Endothelial cell of umbilical vein (primary cell): Measurements from ENCODE around the gene TRAPPC6A. TPM values are rescaled to one million over a fixed set of nuclear protein-coding genes. Genes with fewer than 3 reads are reported as not detected.

Experiments used
- BruUV-seq: library from RNA; stranded (reverse); fragments of 400-500 nt; replicated peaks from 2 replicates; lab custom pipeline; 2021; lab: Mats Ljungman, UMichigan
- CTCF ChIA-PET: fragments of 300-600, 350-600 bp; sonication (Branson Sonifier 250); formaldehyde crosslinking; loops from one replicate; lab custom pipeline; 2021; ENCODE audit warnings: antibody characterized with exemption, inconsistent platforms; lab: Charles Lee
- POLR2A ChIA-PET: fragments of 300-600, 350-600 bp; sonication (Branson Sonifier 250); formaldehyde crosslinking; loops from one replicate; lab custom pipeline; 2021; ENCODE audit warnings: antibody characterized with exemption, inconsistent platforms; lab: Charles Lee
- DNase-seq: peaks from one replicate; pipeline ENCODE4 v3.0.0-alpha.2; 2011; ENCODE audit warnings: low read depth, low spot score
- FAIRE-seq: peaks from 2 replicates; lab custom pipeline; 2011; peaks lifted over from hg19 to GRCh38; lab: Jason Lieb, UNC
- H2AFZ ChIP-seq: 2 replicates; pipeline ENCODE4 v1.6.0; 2012; ENCODE audit warnings: low read depth, low read length, control low read depth, inconsistent platforms
- H3K27ac ChIP-seq: 2 replicates; pipeline ENCODE4 v1.5.1; 2011; ENCODE audit warnings: low read depth, mild to moderate bottlenecking, control low read depth, low read length, moderate library complexity; ENCODE audit not compliant: insufficient read depth
- H3K27me3 ChIP-seq, 2 experiments: 2 replicates each; pipeline versions ENCODE4 v1.6.0 to v1.6.1; 2011; ENCODE audit warnings: low read length in 2 of 2, mixed read lengths in 1 of 2; ENCODE audit not compliant: control insufficient read depth in 2 of 2, insufficient read depth in 2 of 2
- H3K36me3 ChIP-seq, 2 experiments: 2 replicates in 1 of 2; 3 replicates in 1 of 2; pipeline ENCODE4 v1.5.1; 2011; ENCODE audit warnings: low read length in 2 of 2, mild to moderate bottlenecking in 1 of 2, moderate library complexity in 1 of 2; ENCODE audit not compliant: control insufficient read depth in 2 of 2, insufficient read depth in 2 of 2; ENCODE audit errors: extremely low read depth in 1 of 2
- H3K4me1 ChIP-seq: 3 replicates; pipeline ENCODE4 v1.5.1; 2011; ENCODE audit warnings: mild to moderate bottlenecking, low read length; ENCODE audit not compliant: control insufficient read depth, insufficient read depth; ENCODE audit errors: extremely low read depth
- H3K4me2 ChIP-seq: 2 replicates; pipeline ENCODE4 v1.6.1; 2011; ENCODE audit warnings: low read length, control low read depth, mixed read lengths; ENCODE audit not compliant: insufficient read depth
- H3K4me3 ChIP-seq, 3 experiments: fragments of 200-600 bp in 1 of 3; sonication (generic), shearing (Covaris generic) in 1 of 3; replicated peaks in 1 of 3; 2 replicates each; pipeline ENCODE4 v1.5.1; 2011 to 2016; ENCODE audit warnings: control low read depth in 3 of 3, low read length in 3 of 3, mild to moderate bottlenecking in 2 of 3, inconsistent platforms in 1 of 3, low read depth in 1 of 3, moderate library complexity in 1 of 3; ENCODE audit not compliant: insufficient read depth in 1 of 3
- H3K79me2 ChIP-seq: 2 replicates; pipeline ENCODE4 v1.6.0; 2012; ENCODE audit warnings: low read length, inconsistent platforms; ENCODE audit not compliant: control insufficient read depth, insufficient read depth
- H3K9ac ChIP-seq: replicated peaks from 2 replicates; pipeline ENCODE3; 2011; ENCODE audit warnings: low read length, control low read depth; ENCODE audit not compliant: insufficient read depth; ENCODE audit errors: extremely low read depth
- H3K9me1 ChIP-seq: replicated peaks from 3 replicates; pipeline ENCODE4 v1.6.0; 2011; ENCODE audit warnings: mild to moderate bottlenecking, low read length; ENCODE audit not compliant: control insufficient read depth, insufficient read depth; ENCODE audit errors: extremely low read depth
- H3K9me3 ChIP-seq: replicated peaks from 2 replicates; pipeline ENCODE4 v1.5.1; 2012; ENCODE audit warnings: low read length, inconsistent platforms; ENCODE audit not compliant: control insufficient read depth, insufficient read depth
- H4K20me1 ChIP-seq: replicated peaks from 2 replicates; pipeline ENCODE3; 2011; ENCODE audit warnings: mild to moderate bottlenecking, low read length; ENCODE audit not compliant: control insufficient read depth, insufficient read depth; ENCODE audit errors: extremely low read depth
- EZH2 ChIP-seq: IDR thresholded peaks from 2 replicates; pipeline ENCODE4 v1.6.1; 2012; ENCODE audit warnings: borderline replicate concordance, low read depth, mild to moderate bottlenecking, moderate library complexity, low read length, inconsistent platforms; ENCODE audit not compliant: severe bottlenecking
- FOS ChIP-seq: IDR thresholded peaks from 2 replicates; pipeline ENCODE4 v1.6.1; 2011; ENCODE audit warnings: mild to moderate bottlenecking, low read length, moderate library complexity, borderline replicate concordance; ENCODE audit not compliant: insufficient read depth
- GATA2 ChIP-seq: IDR thresholded peaks from 2 replicates; pipeline ENCODE4 v1.7.0; 2011; ENCODE audit warnings: low read depth, mild to moderate bottlenecking, moderate library complexity, mixed read lengths, low read length; ENCODE audit not compliant: insufficient read length, insufficient read depth
- JUN ChIP-seq: IDR thresholded peaks from 2 replicates; pipeline ENCODE4 v1.6.1; 2011; ENCODE audit warnings: borderline replicate concordance, low read depth; ENCODE audit not compliant: insufficient read length, insufficient read depth
- MAX ChIP-seq: IDR thresholded peaks from 2 replicates; pipeline ENCODE4 v1.6.1; 2011; ENCODE audit not compliant: insufficient read depth, insufficient read length
- MYC ChIP-seq: IDR thresholded peaks from one replicate; pipeline ENCODE4 v1.6.1; 2011; ENCODE audit warnings: mild to moderate bottlenecking, low read depth, low read length
- POLR2A ChIP-seq: IDR thresholded peaks from 2 replicates; pipeline ENCODE4 v1.6.1; 2012; ENCODE audit warnings: low read depth, mild to moderate bottlenecking, control low read depth, low read length
- POLR2AphosphoS5 ChIP-seq: IDR thresholded peaks from 2 replicates; pipeline ENCODE4 v1.6.1; 2012; ENCODE audit warnings: low read depth, mild to moderate bottlenecking, control low read depth, low read length, moderate library complexity; ENCODE audit not compliant: insufficient read depth
- dilution Hi-C: fragments of 300-500 bp; cut with MboI; formaldehyde crosslinking; loops from one replicate; pipeline ENCODE4 v1.15.0; 2019; ENCODE audit warnings: low sequenced_read_pairs; ENCODE audit not compliant: extremely low pct_ligation_motif_present
- intact Hi-C: fragments of 100-400 bp; cut with micrococcal nuclease; formaldehyde crosslinking; loops from one replicate; pipeline ENCODE4 v1.10.0; 2022
- polyA plus RNA-seq, 4 experiments: library from polyadenylated mRNA; depleted of rRNA in 3 of 4; stranded (reverse) in 3 of 4; unstranded in 1 of 4; fragments of >200 nt; gene quantifications; 2 replicates each; pipeline versions ENCODE4 v1.2.1 to v1.2.3, GENCODE V29; 2011 to 2012; ENCODE audit warnings: missing spikeins in 1 of 4
- total RNA-seq: library from RNA; stranded (reverse); gene quantifications from 2 replicates; pipeline ENCODE4 v1.2.3, GENCODE V29; 2021
- TF ChIP-seq, protein P1 (sequence below), 2 donors: IDR thresholded peaks; 1 replicate in 1 of 2; 2 replicates in 1 of 2; pipeline ENCODE4 v1.5.1; 2011; ENCODE audit warnings: low read length in 2 of 2, mild to moderate bottlenecking in 2 of 2, moderate library complexity in 2 of 2, control low read depth in 1 of 2, inconsistent platforms in 1 of 2, low read depth in 1 of 2; ENCODE audit not compliant: insufficient read depth in 1 of 2; ENCODE audit errors: extremely low read depth in 1 of 2

Gene TRAPPC6A
- total and polyA plus RNA-seq, 2 donors (not counting 3 experiments of a cell fraction or from before 2014, with no cell fraction given), result 18.1 to 45.4 TPM

DNA sequence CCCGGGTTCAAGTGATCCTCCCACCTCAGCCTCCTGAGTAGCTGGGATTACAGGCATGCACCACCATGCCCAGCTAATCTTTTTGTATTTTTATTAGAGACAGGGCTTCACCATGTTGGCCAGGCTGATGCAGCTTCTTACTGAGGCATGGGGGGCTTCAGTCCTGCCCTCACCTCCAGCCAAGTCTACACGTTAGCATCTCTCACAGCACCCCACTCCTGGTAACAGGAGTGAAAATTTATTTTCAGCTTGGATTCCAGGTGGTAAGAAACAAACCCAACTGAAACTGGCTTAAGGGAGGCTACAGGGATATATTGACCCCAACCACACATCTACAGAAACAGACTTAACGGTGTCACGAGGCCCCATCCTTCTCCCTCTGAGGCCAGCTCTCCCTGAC, 27.9 kb downstream of the TRAPPC6A start:
- POLR2A ChIA-PET, result no interaction called here
- Histone ChIP-seq H3K9ac (no peak overlapping the region), H3K9me3 (no peaks in the 10 kb centered on the region), H3K36me3 (peaks cover 0 to 2% of the 10 kb centered on the region in 2 experiments), H3K4me2 (no peak overlapping the region), H3K27me3 (peaks cover 6 to 15% of the 10 kb centered on the region in 2 experiments), H4K20me1 (no peaks in the 10 kb centered on the region), H2AFZ (no peak overlapping the region), H3K27ac (no peak overlapping the region), H3K4me1 (peaks cover 18% of the 10 kb centered on the region), H3K79me2 (no peaks in the 10 kb centered on the region), H3K9me1 (no peaks in the 10 kb centered on the region), H3K4me3 (no peak overlapping the region)
- FAIRE-seq (no peak), DNase-seq (no peak)
- no TSS peak for BruUV-seq
- intact Hi-C loops, result no loop called here
- TF ChIP-seq JUN, result no peak
- TF ChIP-seq, protein P1, sequence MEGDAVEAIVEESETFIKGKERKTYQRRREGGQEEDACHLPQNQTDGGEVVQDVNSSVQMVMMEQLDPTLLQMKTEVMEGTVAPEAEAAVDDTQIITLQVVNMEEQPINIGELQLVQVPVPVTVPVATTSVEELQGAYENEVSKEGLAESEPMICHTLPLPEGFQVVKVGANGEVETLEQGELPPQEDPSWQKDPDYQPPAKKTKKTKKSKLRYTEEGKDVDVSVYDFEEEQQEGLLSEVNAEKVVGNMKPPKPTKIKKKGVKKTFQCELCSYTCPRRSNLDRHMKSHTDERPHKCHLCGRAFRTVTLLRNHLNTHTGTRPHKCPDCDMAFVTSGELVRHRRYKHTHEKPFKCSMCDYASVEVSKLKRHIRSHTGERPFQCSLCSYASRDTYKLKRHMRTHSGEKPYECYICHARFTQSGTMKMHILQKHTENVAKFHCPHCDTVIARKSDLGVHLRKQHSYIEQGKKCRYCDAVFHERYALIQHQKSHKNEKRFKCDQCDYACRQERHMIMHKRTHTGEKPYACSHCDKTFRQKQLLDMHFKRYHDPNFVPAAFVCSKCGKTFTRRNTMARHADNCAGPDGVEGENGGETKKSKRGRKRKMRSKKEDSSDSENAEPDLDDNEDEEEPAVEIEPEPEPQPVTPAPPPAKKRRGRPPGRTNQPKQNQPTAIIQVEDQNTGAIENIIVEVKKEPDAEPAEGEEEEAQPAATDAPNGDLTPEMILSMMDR (IDR thresholded peaks at IDR 0.05; ENCODE audit: extremely low read depth in 1 of 2, insufficient read depth in 1 of 2, low read depth in 1 of 2, low read length in 2 of 2), result no peak
- no peak for TF ChIP-seq MAX
- no peak for TF ChIP-seq POLR2A
- no peak for TF ChIP-seq POLR2AphosphoS5
- TF ChIP-seq MYC, result no peak
- TF ChIP-seq EZH2, result no peak
- no peak for TF ChIP-seq FOS
- TF ChIP-seq GATA2, result no peak
- CTCF ChIA-PET, result interaction anchor here (1.2 to 1.5 kb wide), 2 partner anchors 15 to 98 kb away, joined by 3 read pairs; no protein-coding TSS in a partner anchor
- dilution Hi-C loops, result no loop called here
